ENCODE measurements around the gene TEAD3.

TEAD3 gene

GRCh38 chr6:35533981-35534380 lies 37.1 kb upstream of the TEAD3 start:
- no peak for TF ChIP-seq CTCF (IDR thresholded peaks at IDR 0.05; ENCODE audit: borderline replicate concordance, insufficient read depth, low read depth, low read length)
- no peak overlapping the region for H3K4me3 ChIP-seq (ENCODE audit: low read depth, low read length)

- no peak overlapping the region for H3K4me3 ChIP-seq (ENCODE audit: low read depth, low read length)
- TF ChIP-seq CTCF (IDR thresholded peaks at IDR 0.05; ENCODE audit: borderline replicate concordance, insufficient read depth, low read depth, low read length) = no peak
Measured at GRCh38 chr6:35532126-35532525, 35.2 kb upstream of the TEAD3 start.

GRCh38 chr6:35524380-35525020 lies 27.6 kb upstream of the TEAD3 start:
- no peak for TF ChIP-seq CTCF (IDR thresholded peaks at IDR 0.05; ENCODE audit: borderline replicate concordance, insufficient read depth, low read depth, low read length)
- H3K4me3 ChIP-seq (ENCODE audit: low read depth, low read length) = no peak overlapping the region

GRCh38 chr6:35522660-35523658 lies 26.1 kb upstream of the TEAD3 start:
- peak; percentile 97 for TF ChIP-seq CTCF (IDR thresholded peaks at IDR 0.05; ENCODE audit: borderline replicate concordance, insufficient read depth, low read depth, low read length)

GRCh38 chr6:35522151-35522550 lies 25.3 kb upstream of the TEAD3 start:
- TF ChIP-seq CTCF (IDR thresholded peaks at IDR 0.05; ENCODE audit: borderline replicate concordance, insufficient read depth, low read depth, low read length) = no peak
- no peak overlapping the region for H3K4me3 ChIP-seq (ENCODE audit: low read depth, low read length)

More at GRCh38 chr6:35522660-35523658, 26.1 kb upstream of the TEAD3 start:
- no peak overlapping the region for H3K4me3 ChIP-seq (ENCODE audit: low read depth, low read length)

- H3K4me3 ChIP-seq (ENCODE audit: low read depth, low read length) = no peak overlapping the region
- no peak for TF ChIP-seq CTCF (IDR thresholded peaks at IDR 0.05; ENCODE audit: borderline replicate concordance, insufficient read depth, low read depth, low read length)
Measured at GRCh38 chr6:35521235-35521634, 24.4 kb upstream of the TEAD3 start.
